HCT116 (cell line): Measurements from ENCODE around the gene DIP2C. TPM values are rescaled to one million over a fixed set of nuclear protein-coding genes. Genes with fewer than 3 reads are reported as not detected.
"Not testable (repeated sequence)": the region's sequence is repeated elsewhere in the genome, so short reads cannot be mapped to it uniquely, and the experiment has no call there.

Source experiments
- ATAC-seq: fragments of 200-7000 bp; cut with Tn5 transposase; 2 replicates; pipeline ENCODE4 v1.9.1; 2020; ENCODE audit warnings: mild to moderate bottlenecking, moderate library complexity
- BruUV-seq: library from RNA; stranded (reverse); fragments of 400-500 nt; replicated peaks from 2 replicates; lab custom pipeline; 2021; lab: Mats Ljungman, UMichigan
- CTCF ChIA-PET: fragments of 300-600 bp; sonication (Branson Sonifier 250); formaldehyde crosslinking; loops from one replicate; lab custom pipeline; 2021; ENCODE audit warnings: antibody characterized with exemption; lab: Charles Lee
- POLR2A ChIA-PET: fragments of 300-600, 350-600 bp; sonication (Branson Sonifier 250); formaldehyde crosslinking; loops from one replicate; lab custom pipeline; 2021; ENCODE audit warnings: antibody characterized with exemption; lab: Charles Lee
- RAD21 ChIA-PET, 2 experiments: fragments of 300-600 bp; sonication (Branson Sonifier 250); formaldehyde crosslinking; loops; one replicate each; lab custom pipeline; 2023; ENCODE audit warnings: low total read pairs in 2 of 2; ENCODE audit not compliant: uncharacterized antibody in 2 of 2, unreplicated experiment in 2 of 2, low non-redundant PET in 1 of 2; lab: Charles Lee
- DNase-seq: peaks from one replicate; pipeline ENCODE4 v3.0.0-alpha.2; 2010; ENCODE audit warnings: low read depth, low spot score
- H2AFZ ChIP-seq: fragments of 200-600 bp; shearing (Covaris generic), sonication (generic); 2 replicates; pipeline ENCODE4 v1.6.1; 2017; ENCODE audit warnings: low read depth, mixed run types, mixed read lengths, antibody characterized with exemption, low read length; ENCODE audit not compliant: poor library complexity, severe bottlenecking
- H3K27ac ChIP-seq: 2 replicates; pipeline ENCODE4 v1.5.1; 2012; ENCODE audit warnings: low read depth, low read length
- H3K27me3 ChIP-seq: fragments of 200-600 bp; sonication (generic); 2 replicates; pipeline ENCODE4 v1.6.1; 2016; ENCODE audit warnings: mixed run types, low read length, mixed read lengths; ENCODE audit not compliant: insufficient read depth
- H3K36me3 ChIP-seq, 2 experiments: fragments of 200-500 bp in 1 of 2; fragments of 200-600 bp in 1 of 2; sonication (Bioruptor generic) in 1 of 2; sonication (generic) in 1 of 2; 2 replicates each; pipeline versions ENCODE4 v1.5.1 to v1.6.1; 2014 to 2016; ENCODE audit warnings: low read length in 2 of 2, inconsistent platforms in 1 of 2, mixed read lengths in 1 of 2, mixed run types in 1 of 2; ENCODE audit not compliant: insufficient read depth in 2 of 2, control insufficient read depth in 1 of 2
- H3K4me1 ChIP-seq, 2 experiments: fragments of 200-600 bp in 1 of 2; sonication (generic) in 1 of 2; 2 replicates each; pipeline versions ENCODE4 v1.5.1 to v1.6.1; 2012 to 2017; ENCODE audit warnings: low read length in 2 of 2, inconsistent platforms in 1 of 2, mild to moderate bottlenecking in 1 of 2, mixed read lengths in 1 of 2, mixed run types in 1 of 2, moderate library complexity in 1 of 2; ENCODE audit not compliant: insufficient read depth in 2 of 2, control insufficient read depth in 1 of 2
- H3K4me2 ChIP-seq: fragments of 200-600 bp; sonication (generic); 2 replicates; pipeline ENCODE4 v1.6.1; 2017; ENCODE audit warnings: mixed run types, low read length, mixed read lengths
- H3K4me3 ChIP-seq, 2 experiments: fragments of 200-600 bp in 1 of 2; sonication (generic) in 1 of 2; replicated peaks in 1 of 2; 2 replicates each; pipeline ENCODE4 v1.5.1; 2011 to 2016; ENCODE audit warnings: low read length in 2 of 2, control low read depth in 1 of 2, low read depth in 1 of 2, mild to moderate bottlenecking in 1 of 2, mixed read lengths in 1 of 2, mixed run types in 1 of 2
- H3K79me2 ChIP-seq: fragments of 200-600 bp; sonication (generic); 2 replicates; pipeline ENCODE4 v1.6.1; 2017; ENCODE audit warnings: mild to moderate bottlenecking, mixed run types, low read length, moderate library complexity, mixed read lengths; ENCODE audit not compliant: insufficient read depth
- H3K9ac ChIP-seq: fragments of 200-600 bp; sonication (generic); 2 replicates; pipeline ENCODE4 v1.6.1; 2016; ENCODE audit warnings: low read length, mixed read lengths
- H3K9me2 ChIP-seq: fragments of 200-600 bp; sonication (generic), shearing (Covaris generic); 2 replicates; pipeline ENCODE4 v1.6.1; 2017; ENCODE audit warnings: mixed run types, mild to moderate bottlenecking, moderate library complexity; ENCODE audit not compliant: insufficient read depth
- H3K9me3 ChIP-seq, 2 experiments: fragments of 200-500 bp in 1 of 2; fragments of 200-600 bp in 1 of 2; sonication (Bioruptor generic) in 1 of 2; sonication (generic) in 1 of 2; 2 replicates each; pipeline ENCODE4 v1.6.1; 2014 to 2017; ENCODE audit warnings: low read length in 2 of 2, mixed read lengths in 2 of 2, inconsistent platforms in 1 of 2, low read depth in 1 of 2, mild to moderate bottlenecking in 1 of 2, mixed run types in 1 of 2, moderate library complexity in 1 of 2; ENCODE audit not compliant: control insufficient read depth in 1 of 2, insufficient read depth in 1 of 2
- H4K20me1 ChIP-seq: fragments of 200-600 bp; sonication (generic), shearing (Covaris generic); 2 replicates; pipeline ENCODE4 v1.6.1; 2017; ENCODE audit warnings: mixed run types, mild to moderate bottlenecking, moderate library complexity; ENCODE audit not compliant: insufficient read depth
- EGR1 ChIP-seq: IDR thresholded peaks from 2 replicates; pipeline ENCODE4 v1.6.1; 2012; ENCODE audit warnings: low read depth
- ELF1 ChIP-seq: IDR thresholded peaks from 2 replicates; pipeline ENCODE4 v1.6.1; 2012; ENCODE audit warnings: low read depth, borderline replicate concordance
- EZH2 ChIP-seq: fragments of 200-600 bp; sonication (generic); IDR thresholded peaks from 2 replicates; pipeline ENCODE4 v1.6.1; 2017; ENCODE audit warnings: antibody characterized with exemption, mixed run types
- FOSL1 ChIP-seq: IDR thresholded peaks from 2 replicates; pipeline ENCODE4 v1.6.1; 2012; ENCODE audit warnings: low read depth
- JUND ChIP-seq: IDR thresholded peaks from 2 replicates; pipeline ENCODE4 v1.6.1; 2012
- RAD21 ChIP-seq: IDR thresholded peaks from 2 replicates; pipeline ENCODE4 v1.6.1; 2012; ENCODE audit warnings: low read depth, mild to moderate bottlenecking
- SRF ChIP-seq: IDR thresholded peaks from 2 replicates; pipeline ENCODE4 v1.6.1; 2012; ENCODE audit warnings: low read depth
- TCF7L2 ChIP-seq: IDR thresholded peaks from 2 replicates; pipeline ENCODE4 v1.7.0; 2011; ENCODE audit warnings: borderline replicate concordance, inconsistent platforms; ENCODE audit not compliant: insufficient read depth, insufficient read length; ENCODE audit errors: extremely low read depth
- intact Hi-C: fragments of 100-400 bp; cut with micrococcal nuclease; formaldehyde crosslinking; loops from 2 replicates; pipeline ENCODE4 v1.10.0; 2022
- total RNA-seq: library from RNA; stranded (reverse); gene quantifications from one replicate; pipeline ENCODE4 v1.2.1, GENCODE V29; 2021; ENCODE audit not compliant: unreplicated experiment
- TF ChIP-seq, protein P1 (sequence below), 3 experiments: fragments of 200-600 bp in 1 of 3; sonication (generic) in 1 of 3; IDR thresholded peaks in 2 of 3; conservative IDR thresholded peaks in 1 of 3; 2 replicates each; pipeline ENCODE4 v1.5.1; 2012 to 2017; ENCODE audit warnings: low read depth in 2 of 3, low read length in 2 of 3, antibody characterized with exemption in 1 of 3, borderline replicate concordance in 1 of 3, control low read depth in 1 of 3, mild to moderate bottlenecking in 1 of 3, mixed read lengths in 1 of 3, mixed run types in 1 of 3, moderate library complexity in 1 of 3; ENCODE audit not compliant: insufficient read depth in 1 of 3

The DIP2C gene
- total RNA-seq, 1 experiment from 2014 or later: 15.4 TPM

DNA sequence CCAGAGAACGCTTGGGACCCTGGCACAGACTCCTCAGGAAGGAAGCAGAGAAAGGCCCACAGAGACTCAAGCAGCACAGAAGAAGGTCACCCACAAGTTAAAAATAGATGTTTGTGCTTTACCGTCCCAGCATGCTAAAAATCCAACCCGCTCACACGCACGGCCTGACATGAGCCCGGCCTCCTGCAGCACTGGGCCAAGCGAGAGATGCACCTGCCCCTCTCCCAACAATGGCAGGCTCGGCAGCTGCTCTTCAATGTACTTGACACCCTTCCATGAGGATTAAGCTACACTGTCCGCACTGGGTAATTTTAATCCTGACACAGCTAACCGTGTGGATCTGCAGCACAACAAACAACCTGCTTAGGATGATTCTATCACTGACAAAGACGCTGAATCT, 9.3 kb downstream of the DIP2C start:
- DNase-seq (no peak), ATAC-seq (no peak)
- Histone ChIP-seq H3K4me3 (no peak overlapping the region), H4K20me1 (no peaks in the 10 kb centered on the region), H3K9me3 (no peaks in the 10 kb centered on the region), H3K4me1 (peaks cover 0 to 8% of the 10 kb centered on the region in 2 experiments; a peak in 3 of 4 replicates), H3K9ac (no peak overlapping the region), H3K4me2 (no peak overlapping the region), H3K36me3 (no peaks in the 10 kb centered on the region), H2AFZ (no peak overlapping the region), H3K79me2 (peaks cover 40% of the 10 kb centered on the region), H3K27ac (no peak overlapping the region), H3K9me2 (no peaks in the 10 kb centered on the region), H3K27me3 (no peaks in the 10 kb centered on the region)
- RAD21 ChIA-PET: no interaction called here
- intact Hi-C loops: no loop called here
- TF ChIP-seq RAD21 (no peak), ELF1 (no peak)
- TF ChIP-seq, protein P1, sequence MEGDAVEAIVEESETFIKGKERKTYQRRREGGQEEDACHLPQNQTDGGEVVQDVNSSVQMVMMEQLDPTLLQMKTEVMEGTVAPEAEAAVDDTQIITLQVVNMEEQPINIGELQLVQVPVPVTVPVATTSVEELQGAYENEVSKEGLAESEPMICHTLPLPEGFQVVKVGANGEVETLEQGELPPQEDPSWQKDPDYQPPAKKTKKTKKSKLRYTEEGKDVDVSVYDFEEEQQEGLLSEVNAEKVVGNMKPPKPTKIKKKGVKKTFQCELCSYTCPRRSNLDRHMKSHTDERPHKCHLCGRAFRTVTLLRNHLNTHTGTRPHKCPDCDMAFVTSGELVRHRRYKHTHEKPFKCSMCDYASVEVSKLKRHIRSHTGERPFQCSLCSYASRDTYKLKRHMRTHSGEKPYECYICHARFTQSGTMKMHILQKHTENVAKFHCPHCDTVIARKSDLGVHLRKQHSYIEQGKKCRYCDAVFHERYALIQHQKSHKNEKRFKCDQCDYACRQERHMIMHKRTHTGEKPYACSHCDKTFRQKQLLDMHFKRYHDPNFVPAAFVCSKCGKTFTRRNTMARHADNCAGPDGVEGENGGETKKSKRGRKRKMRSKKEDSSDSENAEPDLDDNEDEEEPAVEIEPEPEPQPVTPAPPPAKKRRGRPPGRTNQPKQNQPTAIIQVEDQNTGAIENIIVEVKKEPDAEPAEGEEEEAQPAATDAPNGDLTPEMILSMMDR (IDR thresholded peaks at IDR 0.05 in 2 of 3, conservative IDR thresholded peaks at IDR 0.05 in 1 of 3; ENCODE audit: borderline replicate concordance in 1 of 3, insufficient read depth in 1 of 3, low read depth in 2 of 3, low read length in 2 of 3): no peak
- POLR2A ChIA-PET: no interaction called here
- CTCF ChIA-PET: no interaction called here
- no TSS peak for BruUV-seq

DNA sequence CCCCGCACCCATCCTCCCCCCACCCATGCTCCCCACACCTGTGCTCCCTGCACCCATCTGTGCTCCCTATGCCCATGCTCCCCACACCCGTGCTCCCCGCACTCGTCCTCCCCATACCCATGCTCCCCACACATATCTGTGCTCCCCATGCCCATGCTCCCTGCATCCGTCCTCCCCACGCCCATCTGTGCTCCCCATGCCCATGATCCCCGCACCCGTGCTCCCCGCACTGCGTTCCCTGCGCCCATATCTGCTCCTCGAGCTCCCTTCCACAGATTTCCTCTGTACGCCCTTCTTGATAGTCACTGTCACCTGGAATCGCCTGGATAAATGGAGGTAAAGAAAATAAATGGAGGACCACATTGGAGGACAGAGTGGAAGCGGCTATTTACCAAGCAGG, 9.9 kb downstream of the DIP2C start:
- RAD21 ChIA-PET: no interaction called here
- no peak overlapping the region for H3K9ac ChIP-seq
- H3K9me2 ChIP-seq: no peaks in the 10 kb centered on the region
- peaks cover 44% of the 10 kb centered on the region for H3K79me2 ChIP-seq
- no peaks in the 10 kb centered on the region for H3K36me3 ChIP-seq
- POLR2A ChIA-PET: no interaction called here
- H3K27me3 ChIP-seq: no peaks in the 10 kb centered on the region
- H3K4me1 ChIP-seq: peaks cover 0 to 8% of the 10 kb centered on the region in 2 experiments; a peak in 3 of 4 replicates
- no peak overlapping the region for H3K4me3 ChIP-seq
- CTCF ChIA-PET: no interaction called here
- no peak overlapping the region for H2AFZ ChIP-seq
- BruUV-seq: no TSS peak
- ATAC-seq: no peak
- no peak for TF ChIP-seq TCF7L2
- TF ChIP-seq FOSL1: no peak
- TF ChIP-seq, protein P1 (IDR thresholded peaks at IDR 0.05 in 2 of 3, conservative IDR thresholded peaks at IDR 0.05 in 1 of 3; ENCODE audit: borderline replicate concordance in 1 of 3, insufficient read depth in 1 of 3, low read depth in 2 of 3, low read length in 2 of 3): no peak
- no peak for TF ChIP-seq RAD21
- no peak for TF ChIP-seq JUND
- TF ChIP-seq SRF: no peak
- TF ChIP-seq EZH2: no peak
- no peak for TF ChIP-seq EGR1
- no peak for DNase-seq
- H3K4me2 ChIP-seq: no peak overlapping the region
- intact Hi-C loops: no loop called here
- H4K20me1 ChIP-seq: no peaks in the 10 kb centered on the region
- no peak overlapping the region for H3K27ac ChIP-seq
- no peaks in the 10 kb centered on the region for H3K9me3 ChIP-seq

DNA sequence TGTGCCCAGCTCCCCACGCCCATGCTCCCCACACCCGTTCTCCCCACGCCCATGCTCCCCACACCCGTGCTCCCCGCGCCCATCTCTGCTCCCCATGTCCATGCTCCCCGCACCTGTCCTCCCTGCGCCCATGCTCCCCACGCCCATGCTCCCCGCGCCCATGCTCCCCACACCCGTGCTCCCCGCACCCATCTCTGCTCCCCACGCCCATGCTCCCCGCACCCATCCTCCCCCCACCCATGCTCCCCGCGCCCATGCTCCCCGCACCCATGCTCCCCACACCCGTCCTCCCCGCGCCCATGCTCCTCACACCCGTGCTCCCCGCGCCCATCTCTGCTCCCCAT, 10.8 kb downstream of the DIP2C start:
- H3K9me2 ChIP-seq, DNase-seq, H3K4me1 ChIP-seq, H3K4me2 ChIP-seq, H3K27me3 ChIP-seq, CTCF ChIA-PET, RAD21 ChIA-PET, intact Hi-C loops, H3K4me3 ChIP-seq, H3K9me3 ChIP-seq, ATAC-seq, H3K36me3 ChIP-seq, H3K9ac ChIP-seq, H4K20me1 ChIP-seq, POLR2A ChIA-PET, H3K27ac ChIP-seq, BruUV-seq, H2AFZ ChIP-seq: not testable (repeated sequence)
- H3K79me2 ChIP-seq: peaks cover 40% of the 10 kb centered on the region
